Lung (tissue), 12 donors: ENCODE measurements around the gene FYCO1. TPM values are rescaled to one million over a fixed set of nuclear protein-coding genes. Genes with fewer than 3 reads are reported as not detected.

Experiments
- ATAC-seq: fragments of 200-7000 bp; cut with Tn5 transposase; one replicate; pipeline ENCODE4 v1.9.1; 2020; ENCODE audit warnings: moderate number of reproducible peaks; ENCODE audit not compliant: insufficient read depth, low FRiP score
- DNase-seq, 3 donors: peaks; one replicate each; pipeline ENCODE4 v3.0.0-alpha.2; 2013 to 2017
- H3K27ac ChIP-seq, 2 donors: one replicate each; pipeline ENCODE4 v1.5.1; 2013; ENCODE audit warnings: mild to moderate bottlenecking in 2 of 2, moderate library complexity in 2 of 2, control low read depth in 1 of 2, inconsistent platforms in 1 of 2, low read depth in 1 of 2, low read length in 1 of 2
- H3K27me3 ChIP-seq, 3 donors: one replicate each; pipeline ENCODE4 v1.5.1; 2013; ENCODE audit warnings: low read length in 2 of 3; ENCODE audit not compliant: control insufficient read depth in 3 of 3, insufficient read depth in 3 of 3
- H3K36me3 ChIP-seq, 4 donors: one replicate each; pipeline ENCODE4 v1.5.1; 2013; ENCODE audit warnings: low read length in 4 of 4, mild to moderate bottlenecking in 1 of 4, moderate library complexity in 1 of 4; ENCODE audit not compliant: control insufficient read depth in 4 of 4, insufficient read depth in 4 of 4
- H3K4me1 ChIP-seq, 5 donors: one replicate each; pipeline ENCODE4 v1.5.1; 2013; ENCODE audit warnings: low read length in 5 of 5, mild to moderate bottlenecking in 2 of 5, moderate library complexity in 1 of 5; ENCODE audit not compliant: control insufficient read depth in 5 of 5, insufficient read depth in 5 of 5
- H3K4me3 ChIP-seq: one replicate; pipeline ENCODE4 v1.5.1; 2013; ENCODE audit warnings: mild to moderate bottlenecking, control low read depth, moderate library complexity
- H3K9ac ChIP-seq, 2 donors: one replicate each; pipeline ENCODE4 v1.5.1; 2013; ENCODE audit warnings: low read length in 2 of 2, control low read depth in 1 of 2; ENCODE audit not compliant: insufficient read depth in 1 of 2
- H3K9me3 ChIP-seq, 4 donors: one replicate each; pipeline ENCODE4 v1.5.1; 2013; ENCODE audit warnings: low read length in 3 of 4, mild to moderate bottlenecking in 1 of 4, moderate library complexity in 1 of 4; ENCODE audit not compliant: control insufficient read depth in 4 of 4, insufficient read depth in 3 of 4
- CTCF ChIP-seq: IDR thresholded peaks from 2 replicates; pipeline ENCODE4 v1.5.1; 2012; ENCODE audit warnings: mild to moderate bottlenecking; ENCODE audit errors: control extremely low read depth, extremely low read depth
- WGBS, 2 donors: extraction: QIAGEN DNeasy Blood & Tissue Kit; methylation state at CpG; one replicate each; pipeline ENCODE4 v1.1.7; 2013; 5-methylcytosine and 5-hydroxymethylcytosine counted together
- polyA plus RNA-seq, 2 donors: library from polyadenylated mRNA; stranded (reverse); fragments of 200-250 nt; gene quantifications; one replicate each; pipeline ENCODE4 v1.2.1, GENCODE V29; 2013
- total RNA-seq, 2 donors: library from RNA; depleted of rRNA in 1 of 2; stranded (reverse); fragments of >200 nt in 1 of 2; gene quantifications; one replicate each; pipeline ENCODE4 v1.2.1, GENCODE V29; 2014 to 2021
- donor health status: control.
- donor health status: control.
- donor health status: Bipolar disorder and iron deficiency.
- donor health status: healthy.
- donor health status: DM: yes; HTN: yes; CAD: no.

The FYCO1 gene
- total and polyA plus RNA-seq, 4 donors, result 11.3 to 38.7 (median 23.2) TPM

GRCh38 chr3:45872569-45872968 is 123.1 kb downstream of the FYCO1 start:
- Histone ChIP-seq H3K27me3 (no peaks in the 10 kb centered on the region), H3K27ac (no peak overlapping the region), H3K9ac (no peak overlapping the region), H3K4me1 (peaks cover 0 to 1% (median 0%) of the 10 kb centered on the region in 5 donors), H3K9me3 (no peaks in the 10 kb centered on the region), H3K36me3 (no peaks in the 10 kb centered on the region), H3K4me3 (no peak overlapping the region)
- no peak for TF ChIP-seq CTCF
- ATAC-seq, result no peak
- 82 to 92% methylated on average over 2 of the region's 2 CpGs for WGBS, 2 donors
- DNase-seq, result no peak

GRCh38 chr3:45871780-45872179 is 123.8 kb downstream of the FYCO1 start:
- peaks cover 0 to 1% (median 0%) of the 10 kb centered on the region in 5 donors for H3K4me1 ChIP-seq
- H3K9ac ChIP-seq, result no peak overlapping the region
- ATAC-seq (no peak), DNase-seq (no peak)
- H3K27ac ChIP-seq, result no peak overlapping the region
- no peaks in the 10 kb centered on the region for H3K9me3 ChIP-seq
- H3K36me3 ChIP-seq, result no peaks in the 10 kb centered on the region
- H3K27me3 ChIP-seq, result no peaks in the 10 kb centered on the region
- WGBS, 2 donors, result 75 to 83% methylated on average over 6 of the region's 6 CpGs
- no peak for TF ChIP-seq CTCF
- H3K4me3 ChIP-seq, result no peak overlapping the region

- H3K27ac ChIP-seq, result no peak overlapping the region
- TF ChIP-seq CTCF, result no peak
- ATAC-seq (no peak), DNase-seq (no peak)
- no peak overlapping the region for H3K4me3 ChIP-seq
- H3K27me3 ChIP-seq, result no peaks in the 10 kb centered on the region
- H3K9ac ChIP-seq, result no peak overlapping the region
- no peaks in the 10 kb centered on the region for H3K36me3 ChIP-seq
- H3K4me1 ChIP-seq, result peaks cover 0 to 4% (median 0%) of the 10 kb centered on the region in 5 donors
- H3K9me3 ChIP-seq, result no peaks in the 10 kb centered on the region
- WGBS, 2 donors, result 51 to 66% methylated on average over 4 of the region's 4 CpGs
Measured at GRCh38 chr3:45870099-45870498, 125.5 kb downstream of the FYCO1 start.

GRCh38 chr3:45869638-45870037 is 126.0 kb downstream of the FYCO1 start:
- TF ChIP-seq CTCF, result no peak
- no peak overlapping the region for H3K4me3 ChIP-seq
- H3K9ac ChIP-seq, result no peak overlapping the region
- peaks cover 0 to 5% (median 0%) of the 10 kb centered on the region in 5 donors for H3K4me1 ChIP-seq
- no peaks in the 10 kb centered on the region for H3K36me3 ChIP-seq
- no peaks in the 10 kb centered on the region for H3K27me3 ChIP-seq
- DNase-seq (no peak), ATAC-seq (no peak)
- H3K27ac ChIP-seq, result no peak overlapping the region
- 55 to 65% methylated on average over 3 of the region's 3 CpGs for WGBS, 2 donors
- H3K9me3 ChIP-seq, result no peaks in the 10 kb centered on the region
